Thoracic aorta (tissue), 2 donors: ENCODE data around the gene ACOX3. TPM values are rescaled to one million over a fixed set of nuclear protein-coding genes. Genes with fewer than 3 reads are reported as not detected.

Experiments used
- ATAC-seq: fragments of 150-250 bp; one replicate; pipeline ENCODE4 v1.8.0; 2017; ENCODE audit warnings: low read depth; ENCODE audit not compliant: insufficient number of reproducible peaks, low FRiP score
- DNase-seq: peaks from one replicate; pipeline ENCODE4 v3.0.0-alpha.2; 2020; ENCODE audit warnings: low spot score
- H3K27ac ChIP-seq, 2 donors: fragments of 200-600 bp; sonication (generic); 1 replicate in 1 of 2; 2 replicates in 1 of 2; pipeline ENCODE4 v1.5.1; 2016; ENCODE audit warnings: mild to moderate bottlenecking in 2 of 2, moderate library complexity in 2 of 2
- H3K27me3 ChIP-seq: fragments of 200-600 bp; sonication (generic); replicated peaks from 2 replicates; pipeline ENCODE4 v1.6.0; 2016; ENCODE audit warnings: mild to moderate bottlenecking; ENCODE audit not compliant: insufficient read depth
- H3K36me3 ChIP-seq: fragments of 200-600 bp; sonication (generic); one replicate; pipeline ENCODE4 v1.5.1; 2016
- H3K4me1 ChIP-seq, 2 donors: fragments of 200-600 bp; sonication (generic); 1 replicate in 1 of 2; 2 replicates in 1 of 2; pipeline versions ENCODE4 v1.5.1 to v1.6.0; 2016; ENCODE audit warnings: low read depth in 2 of 2, mild to moderate bottlenecking in 1 of 2; ENCODE audit not compliant: control insufficient read depth in 1 of 2
- H3K4me3 ChIP-seq: fragments of 200-600 bp; sonication (generic); 2 replicates; pipeline ENCODE4 v1.5.1; 2016; ENCODE audit warnings: mild to moderate bottlenecking
- H3K9me3 ChIP-seq: fragments of 200-600 bp; sonication (generic); 2 replicates; pipeline ENCODE4 v1.5.1; 2016
- total RNA-seq, 2 donors: library from RNA; depleted of rRNA; stranded (reverse); fragments of >200 nt; gene quantifications; one replicate each; pipeline versions ENCODE4 v1.1.0 to v1.2.3, GENCODE V29; 2016
- TF ChIP-seq, protein P1 (sequence below): fragments of 200-600 bp; sonication (generic); IDR thresholded peaks from one replicate; pipeline ENCODE4 v1.5.1; 2019; ENCODE audit warnings: antibody characterized with exemption

The ACOX3 gene
- total RNA-seq, 2 donors from 2014 or later, result 47.8 to 72.7 TPM

DNA sequence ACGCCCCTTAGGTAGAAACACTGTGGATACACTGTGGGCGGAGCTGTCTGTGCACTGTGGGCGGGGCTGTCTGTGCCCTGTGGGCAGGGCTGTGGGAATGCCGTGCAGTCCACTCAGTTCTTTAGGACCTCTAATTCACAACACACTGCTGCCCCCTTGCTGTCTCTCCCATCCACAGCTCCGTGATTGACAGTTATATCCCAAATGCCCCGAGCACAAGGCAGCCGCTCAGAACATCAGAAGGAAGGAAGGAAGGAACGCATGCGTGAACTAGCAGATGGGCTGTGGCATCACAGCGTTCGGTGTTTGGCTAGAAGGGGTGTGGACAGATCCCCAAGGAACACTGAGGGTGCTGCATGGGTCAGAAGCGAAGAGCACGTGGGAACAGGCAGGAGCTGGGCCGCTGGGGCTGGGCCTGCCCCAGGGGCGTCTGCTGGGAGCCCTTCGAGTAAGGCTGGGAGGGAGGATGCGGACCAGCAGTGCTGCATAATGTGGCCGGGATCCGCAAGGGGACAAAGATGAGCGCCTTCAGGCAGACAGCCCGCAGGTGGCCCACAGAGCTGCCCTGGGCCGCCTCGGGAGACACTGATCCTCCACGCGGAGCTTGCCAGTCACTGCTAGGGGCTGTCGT, 29.8 kb downstream of the ACOX3 start:
- Histone ChIP-seq H3K9me3 (no peaks in the 10 kb centered on the region), H3K27me3 (no peaks in the 10 kb centered on the region), H3K36me3 (peaks cover 67% of the 10 kb centered on the region), H3K4me3 (no peak overlapping the region), H3K4me1 (peaks cover 4 to 21% of the 10 kb centered on the region in 2 donors), H3K27ac (peak overlapping the region; percentile 37 to 53)
- TF ChIP-seq, protein P1, sequence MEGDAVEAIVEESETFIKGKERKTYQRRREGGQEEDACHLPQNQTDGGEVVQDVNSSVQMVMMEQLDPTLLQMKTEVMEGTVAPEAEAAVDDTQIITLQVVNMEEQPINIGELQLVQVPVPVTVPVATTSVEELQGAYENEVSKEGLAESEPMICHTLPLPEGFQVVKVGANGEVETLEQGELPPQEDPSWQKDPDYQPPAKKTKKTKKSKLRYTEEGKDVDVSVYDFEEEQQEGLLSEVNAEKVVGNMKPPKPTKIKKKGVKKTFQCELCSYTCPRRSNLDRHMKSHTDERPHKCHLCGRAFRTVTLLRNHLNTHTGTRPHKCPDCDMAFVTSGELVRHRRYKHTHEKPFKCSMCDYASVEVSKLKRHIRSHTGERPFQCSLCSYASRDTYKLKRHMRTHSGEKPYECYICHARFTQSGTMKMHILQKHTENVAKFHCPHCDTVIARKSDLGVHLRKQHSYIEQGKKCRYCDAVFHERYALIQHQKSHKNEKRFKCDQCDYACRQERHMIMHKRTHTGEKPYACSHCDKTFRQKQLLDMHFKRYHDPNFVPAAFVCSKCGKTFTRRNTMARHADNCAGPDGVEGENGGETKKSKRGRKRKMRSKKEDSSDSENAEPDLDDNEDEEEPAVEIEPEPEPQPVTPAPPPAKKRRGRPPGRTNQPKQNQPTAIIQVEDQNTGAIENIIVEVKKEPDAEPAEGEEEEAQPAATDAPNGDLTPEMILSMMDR, result no peak
- DNase-seq, result no peak
- ATAC-seq, result peak; percentile 35

DNA sequence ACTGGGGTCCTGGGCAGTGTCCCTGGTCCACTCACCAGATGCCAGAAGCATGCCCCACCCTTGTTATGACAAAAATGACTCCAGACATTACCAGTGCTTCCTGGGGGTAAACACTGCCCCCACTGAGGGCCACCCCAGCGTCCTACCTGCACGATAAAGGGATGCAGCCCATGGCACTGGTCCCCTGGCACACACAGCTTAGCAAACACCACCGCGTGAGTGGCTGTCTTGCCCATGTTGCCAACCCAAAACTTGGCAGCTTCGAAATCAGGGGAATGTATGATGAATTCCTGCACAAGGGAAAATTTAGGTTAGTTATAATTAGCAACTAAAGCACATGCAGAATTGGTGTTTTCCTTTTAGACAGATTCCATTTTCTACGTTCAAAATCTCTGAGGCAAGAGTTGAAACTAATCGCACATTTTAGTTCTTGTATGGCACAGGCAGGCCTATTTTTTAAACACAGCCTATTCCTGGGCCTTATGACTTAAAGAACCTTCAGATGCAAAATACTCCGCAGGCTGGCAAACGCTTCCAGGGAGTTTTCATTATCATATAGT, 30.4 kb downstream of the ACOX3 start:
- DNase-seq, result no peak
- ATAC-seq, result no peak
- peaks cover 4 to 21% of the 10 kb centered on the region in 2 donors for H3K4me1 ChIP-seq
- H3K9me3 ChIP-seq, result no peaks in the 10 kb centered on the region
- H3K27me3 ChIP-seq, result no peaks in the 10 kb centered on the region
- peaks cover 70% of the 10 kb centered on the region for H3K36me3 ChIP-seq
- no peak overlapping the region for H3K4me3 ChIP-seq
- TF ChIP-seq, protein P1, result no peak
- peak overlapping the region; percentile 37 to 53 for H3K27ac ChIP-seq

DNA sequence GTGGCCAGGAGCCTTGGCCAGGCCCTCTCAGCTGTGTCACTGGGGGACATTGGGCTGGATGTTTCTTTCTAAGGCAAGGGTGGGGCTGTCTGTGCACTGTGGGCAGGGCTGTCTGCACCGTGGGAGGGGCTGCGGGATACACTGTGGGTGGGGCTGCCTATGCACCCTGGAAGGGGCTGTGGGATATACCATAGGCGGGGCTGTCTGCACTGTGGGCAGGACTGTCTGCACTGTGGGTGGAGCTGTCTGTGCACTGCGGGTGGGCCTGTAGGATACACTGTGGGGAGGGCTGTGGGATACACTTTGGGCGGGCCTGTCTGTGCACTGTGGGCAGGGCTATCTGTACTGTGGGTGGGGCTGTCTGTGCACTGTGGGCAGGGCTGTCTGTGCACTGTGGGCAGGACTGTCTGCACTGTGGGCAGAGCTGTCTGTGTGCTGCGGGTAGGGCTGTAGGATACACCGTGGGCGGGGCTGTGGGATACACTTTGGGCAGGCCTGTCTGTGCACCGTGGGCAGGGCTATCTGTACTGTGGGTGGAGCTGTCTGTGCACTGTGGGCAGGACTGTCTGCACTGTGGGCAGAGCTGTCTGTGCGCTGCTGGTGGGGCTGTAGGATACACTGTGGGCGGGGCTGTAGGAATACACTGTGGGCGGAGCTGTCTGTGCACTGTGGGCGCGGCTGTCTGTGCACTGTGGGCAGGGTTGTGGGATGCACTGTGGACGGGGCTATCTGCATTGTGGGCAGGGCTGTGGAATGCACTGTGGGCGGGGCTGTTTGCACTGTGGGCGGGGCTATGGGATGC, 31.1 kb downstream of the ACOX3 start:
- H3K27me3 ChIP-seq, result no peaks in the 10 kb centered on the region
- H3K36me3 ChIP-seq, result peaks cover 68% of the 10 kb centered on the region
- peak overlapping the region in 1 of 2 donors; percentile 37 for H3K27ac ChIP-seq
- no peak overlapping the region for H3K4me3 ChIP-seq
- peaks cover 4 to 21% of the 10 kb centered on the region in 2 donors for H3K4me1 ChIP-seq
- no peaks in the 10 kb centered on the region for H3K9me3 ChIP-seq
- TF ChIP-seq, protein P1, result no peak
- DNase-seq, result no peak
- ATAC-seq, result no peak

DNA sequence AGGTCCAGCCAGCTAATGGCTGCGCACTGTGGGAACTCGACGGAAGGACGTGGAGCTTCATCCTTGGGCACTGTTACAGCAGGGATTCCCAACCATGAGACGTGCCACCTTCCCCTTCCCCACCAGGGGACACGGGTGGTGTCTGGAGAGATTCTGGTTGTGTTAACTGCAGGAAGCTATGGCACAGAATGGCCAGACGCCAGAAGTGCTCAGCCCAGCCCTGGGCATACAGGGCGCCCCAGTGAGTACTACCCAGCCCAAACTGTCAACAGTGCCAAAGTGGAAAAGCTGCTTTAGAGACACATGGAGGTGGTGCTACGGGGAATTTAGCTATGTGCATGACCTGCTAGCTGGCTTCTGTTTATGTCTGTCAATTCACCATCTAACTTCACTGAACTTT, 32.8 kb downstream of the ACOX3 start:
- no peak for DNase-seq
- ATAC-seq, result no peak
- no peak overlapping the region for H3K4me3 ChIP-seq
- no peaks in the 10 kb centered on the region for H3K9me3 ChIP-seq
- H3K27ac ChIP-seq, result no peak overlapping the region
- peaks cover 55% of the 10 kb centered on the region for H3K36me3 ChIP-seq
- peaks cover 7 to 29% of the 10 kb centered on the region in 2 donors for H3K4me1 ChIP-seq
- no peaks in the 10 kb centered on the region for H3K27me3 ChIP-seq
- TF ChIP-seq, protein P1, result no peak

DNA sequence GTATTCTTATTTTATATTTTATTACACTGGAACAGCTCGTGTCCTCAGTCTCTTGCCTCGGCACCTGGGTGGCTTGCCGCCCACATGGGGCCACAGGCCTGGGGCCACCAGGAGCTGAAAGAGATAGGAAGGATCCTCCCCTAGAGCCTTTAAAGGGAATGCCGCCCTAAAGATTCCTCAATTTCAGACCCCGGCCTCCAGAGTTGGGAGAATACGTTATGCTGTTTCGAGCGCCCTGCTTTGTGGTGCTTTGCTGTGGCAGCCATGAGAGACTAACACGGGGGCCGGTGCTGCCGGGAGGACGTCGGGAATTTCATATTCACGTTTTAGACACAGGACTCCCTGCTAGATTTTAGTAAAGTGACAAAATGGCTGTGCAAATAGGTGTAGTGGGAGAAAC, 33.2 kb downstream of the ACOX3 start:
- H3K4me1 ChIP-seq, result peaks cover 10 to 32% of the 10 kb centered on the region in 2 donors
- no peaks in the 10 kb centered on the region for H3K27me3 ChIP-seq
- DNase-seq (no peak), ATAC-seq (no peak)
- H3K27ac ChIP-seq, result no peak overlapping the region
- peaks cover 50% of the 10 kb centered on the region for H3K36me3 ChIP-seq
- TF ChIP-seq, protein P1, result no peak
- H3K4me3 ChIP-seq, result no peak overlapping the region
- H3K9me3 ChIP-seq, result no peaks in the 10 kb centered on the region
